Testis (tissue), 3 donors: ENCODE data around the gene PPP2R5B. TPM values are rescaled to one million over a fixed set of nuclear protein-coding genes. Genes with fewer than 3 reads are reported as not detected.
A peak's percentile ranks its signal among the peaks of the same experiment; 100 is the strongest.

Experiments
- DNase-seq: peaks from one replicate; pipeline ENCODE4 v3.0.0-alpha.2; 2019
- H3K27ac ChIP-seq, 2 donors: fragments of 200-600 bp; sonication (generic); one replicate each; pipeline ENCODE4 v1.5.1; 2019
- H3K27me3 ChIP-seq: fragments of 200-600 bp; sonication (generic); one replicate; pipeline ENCODE4 v1.5.1; 2019
- H3K36me3 ChIP-seq: fragments of 200-600 bp; sonication (generic); one replicate; pipeline ENCODE4 v1.5.1; 2017; ENCODE audit warnings: low read depth; ENCODE audit errors: missing control alignments
- H3K4me1 ChIP-seq: fragments of 200-600 bp; sonication (generic); one replicate; pipeline ENCODE4 v1.5.1; 2019
- H3K4me3 ChIP-seq, 2 donors: fragments of 200-600 bp; sonication (generic); one replicate each; pipeline ENCODE4 v1.5.1; 2017 to 2019
- H3K9me3 ChIP-seq: fragments of 200-600 bp; sonication (generic); one replicate; pipeline ENCODE4 v1.5.1; 2017
- CTCF ChIP-seq, 3 experiments: fragments of 450-650 bp in 2 of 3; fragments of 200-600 bp in 1 of 3; sonication (generic) in 1 of 3; IDR thresholded peaks; one replicate each; pipeline ENCODE4 v1.5.1; 2016 to 2019; ENCODE audit warnings: antibody characterized with exemption in 3 of 3, mild to moderate bottlenecking in 2 of 3, moderate library complexity in 1 of 3
- POLR2A ChIP-seq: fragments of 450-650 bp; IDR thresholded peaks from one replicate; pipeline ENCODE4 v1.6.1; 2017; ENCODE audit warnings: antibody characterized with exemption, mild to moderate bottlenecking, moderate library complexity
- WGBS, 2 donors: methylation state at CpG; one replicate each; pipeline ENCODE4 v1.1.5; 2018; 5-methylcytosine and 5-hydroxymethylcytosine counted together
- intact Hi-C: fragments of 100-400 bp; cut with DNase I; formaldehyde crosslinking; loops from one replicate; pipeline ENCODE4 v1.15.1; 2023; ENCODE audit warnings: low total_unique reads
- polyA plus RNA-seq: library from polyadenylated mRNA; stranded (reverse); fragments of 350-450 nt; fragmentation: Illumina TruSeq; extraction: RNeasy Lipid Tissue Mini Kit (QIAGEN cat#74804); gene quantifications from one replicate; pipeline ENCODE4 v1.2.3, GENCODE V29; 2014; ENCODE audit warnings: low read depth, low replicate concordance; ENCODE audit not compliant: insufficient read depth
- total RNA-seq, 2 donors: library from RNA; depleted of rRNA; stranded (reverse); fragments of >200 nt; gene quantifications; one replicate each; pipeline ENCODE4 v1.2.3, GENCODE V29; 2016

The PPP2R5B gene
- total and polyA plus RNA-seq, 3 donors from 2014 or later, result 9.9 to 26.2 (median 19.4) TPM

DNA sequence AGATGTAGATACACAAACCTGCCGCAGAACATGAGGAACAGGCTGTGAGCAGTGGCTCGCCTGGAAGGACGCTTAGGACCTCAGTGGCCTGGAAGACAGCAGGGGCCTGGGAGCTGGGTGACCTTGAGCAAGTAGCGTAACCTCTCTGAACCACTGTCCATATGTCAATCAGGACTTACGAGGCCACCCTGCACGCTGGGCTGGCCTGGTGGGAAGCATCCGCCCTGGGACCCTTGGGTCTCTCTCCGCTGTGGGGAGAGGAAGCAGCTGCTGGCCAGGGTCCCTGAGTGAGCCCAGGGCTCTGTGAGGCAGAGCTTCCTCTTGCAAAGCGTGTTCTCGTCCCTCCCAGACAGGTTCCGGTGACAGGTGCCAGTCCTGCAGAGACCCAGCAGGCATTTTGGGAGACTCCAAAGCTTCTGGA lies 32.1 kb upstream of the PPP2R5B start:
- Histone ChIP-seq H3K36me3 (no peaks in the 10 kb centered on the region), H3K4me1 (peaks cover 8% of the 10 kb centered on the region), H3K9me3 (no peaks in the 10 kb centered on the region), H3K27ac (no peak overlapping the region), H3K27me3 (no peaks in the 10 kb centered on the region), H3K4me3 (no peak overlapping the region)
- TF ChIP-seq POLR2A (no peak), CTCF (IDR thresholded peaks at IDR 0.05) (no peak)
- no peak for DNase-seq
- intact Hi-C loops, result loop anchor here (5.0 kb wide), 1 partner anchor 45 kb away; no protein-coding TSS in a partner anchor
- 72 to 81% methylated on average over 10 to 11 of the region's 11 CpGs for WGBS, 2 donors

DNA sequence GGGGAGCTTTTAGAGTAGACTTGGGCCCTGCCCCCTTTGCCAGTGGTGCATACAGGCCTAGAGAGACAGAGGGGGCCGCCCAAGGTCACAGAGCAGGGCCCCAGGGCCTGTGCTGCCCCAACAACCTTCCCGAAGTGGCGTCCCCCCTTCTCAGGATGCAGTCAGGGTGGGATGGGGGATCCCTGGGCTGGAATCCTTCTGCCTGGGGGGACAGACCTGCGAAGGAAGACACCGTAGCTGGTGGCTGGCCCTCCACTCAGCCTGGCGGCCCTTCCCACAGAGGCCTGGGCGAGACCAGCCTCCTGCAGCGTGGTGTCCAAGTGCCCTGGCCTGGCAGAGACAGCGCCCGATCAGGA lies 31.7 kb upstream of the PPP2R5B start:
- DNase-seq, result no peak
- intact Hi-C loops, result loop anchor here (5.0 kb wide), 1 partner anchor 46 kb away; no protein-coding TSS in a partner anchor
- no peak overlapping the region for H3K4me3 ChIP-seq
- WGBS, 2 donors, result 87 to 90% methylated on average over 3 to 8 of the region's 10 CpGs
- H3K27me3 ChIP-seq, result no peaks in the 10 kb centered on the region
- peaks cover 6% of the 10 kb centered on the region for H3K4me1 ChIP-seq
- H3K9me3 ChIP-seq, result no peaks in the 10 kb centered on the region
- TF ChIP-seq CTCF (IDR thresholded peaks at IDR 0.05) (no peak), POLR2A (no peak)
- no peaks in the 10 kb centered on the region for H3K36me3 ChIP-seq
- no peak overlapping the region for H3K27ac ChIP-seq

DNA sequence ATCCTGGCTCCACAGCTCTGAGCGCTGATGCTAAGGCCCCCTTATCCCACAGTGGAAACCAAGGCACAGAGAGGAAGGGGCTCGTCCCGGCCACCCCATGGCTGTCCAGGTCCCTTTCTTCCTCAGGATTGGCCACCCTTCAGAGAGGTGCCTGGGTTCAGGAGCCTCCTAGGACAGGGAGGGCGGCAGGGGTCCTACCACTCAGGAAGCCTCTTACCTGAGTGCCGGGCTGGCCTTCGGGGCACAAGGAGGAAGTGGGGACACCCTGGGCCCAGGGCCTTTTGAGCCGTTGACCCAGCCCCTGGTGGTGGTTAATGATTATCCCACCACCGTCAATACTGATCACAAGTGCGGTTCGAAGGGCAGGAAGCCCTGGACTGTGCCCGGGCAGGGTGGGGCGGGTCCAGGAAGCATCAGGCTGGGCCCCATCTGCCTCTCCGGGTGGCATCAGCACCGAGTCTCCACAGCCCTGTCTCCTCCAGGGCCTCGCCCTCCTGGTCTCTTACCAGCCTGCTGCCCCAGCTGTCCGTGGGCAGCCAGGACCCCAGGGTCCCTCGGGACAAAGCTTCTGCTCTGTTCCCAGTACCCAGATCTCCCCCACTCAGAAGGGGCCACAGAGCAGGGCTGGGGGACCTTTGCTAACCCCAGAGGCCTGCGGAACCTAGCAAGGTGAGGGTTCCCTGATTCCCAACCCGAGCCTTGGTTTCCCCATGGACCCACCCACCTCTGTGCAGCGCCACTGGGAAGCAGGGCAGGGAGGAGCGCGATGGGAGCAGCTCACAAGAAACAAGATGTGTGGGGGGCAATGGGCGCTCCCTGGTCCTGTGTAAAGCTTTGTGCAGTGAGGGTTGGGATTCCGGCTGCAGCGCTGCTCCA lies 31.1 kb upstream of the PPP2R5B start:
- H3K36me3 ChIP-seq, result no peaks in the 10 kb centered on the region
- no peak overlapping the region for H3K4me3 ChIP-seq
- H3K27ac ChIP-seq, result no peak overlapping the region
- no peaks in the 10 kb centered on the region for H3K4me1 ChIP-seq
- DNase-seq, result no peak
- no peaks in the 10 kb centered on the region for H3K9me3 ChIP-seq
- TF ChIP-seq POLR2A (no peak), CTCF (IDR thresholded peaks at IDR 0.05) (no peak)
- intact Hi-C loops, result loop anchor here (5.0 kb wide), 1 partner anchor 46 kb away; no protein-coding TSS in a partner anchor
- H3K27me3 ChIP-seq, result no peaks in the 10 kb centered on the region
- WGBS, 2 donors, result 80 to 85% methylated on average over 7 to 25 of the region's 25 CpGs

DNA sequence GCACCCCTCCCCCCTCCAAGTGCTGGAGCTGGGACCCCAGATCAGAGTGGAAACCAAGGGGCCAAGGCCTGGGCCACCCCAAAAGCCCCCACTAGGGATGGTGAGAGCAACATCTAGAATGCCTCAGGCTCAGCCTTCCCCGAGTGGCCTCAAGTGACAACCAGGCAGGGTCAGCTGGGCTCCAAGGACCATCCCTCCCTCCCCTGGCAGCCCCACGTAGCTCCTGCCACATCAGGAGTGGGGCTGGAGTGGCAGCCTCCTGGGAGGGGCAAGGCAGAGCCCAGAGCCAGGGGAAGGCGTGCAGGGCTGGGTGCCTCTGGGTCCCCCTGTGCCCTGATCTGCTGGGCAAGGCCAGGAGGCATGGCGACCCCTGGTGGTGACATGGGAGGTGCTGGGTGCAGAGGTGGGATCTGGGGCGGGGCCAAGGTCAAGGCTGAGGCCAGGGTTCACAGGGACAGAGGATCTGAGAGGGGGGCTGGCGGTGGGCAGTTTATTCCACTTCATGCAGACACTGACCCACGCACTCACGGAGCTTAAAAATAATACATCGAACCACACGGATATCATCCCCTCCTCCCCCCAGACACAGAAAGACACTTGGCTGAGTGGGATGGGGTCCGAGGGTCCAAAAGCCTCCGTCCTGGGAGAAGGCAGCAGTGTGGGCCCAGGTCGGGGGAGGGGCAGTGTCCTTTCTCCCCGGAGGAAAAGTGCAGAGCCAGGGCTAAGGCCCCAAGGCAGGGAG lies 30.2 kb upstream of the PPP2R5B start:
- no peaks in the 10 kb centered on the region for H3K27me3 ChIP-seq
- H3K9me3 ChIP-seq, result no peaks in the 10 kb centered on the region
- no peak overlapping the region for H3K27ac ChIP-seq
- H3K4me3 ChIP-seq, result no peak overlapping the region
- H3K4me1 ChIP-seq, result no peaks in the 10 kb centered on the region
- intact Hi-C loops, result loop anchor here (5.0 kb wide), 1 partner anchor 47 kb away; no protein-coding TSS in a partner anchor
- DNase-seq, result peak; percentile 84
- H3K36me3 ChIP-seq, result no peaks in the 10 kb centered on the region
- 42 to 53% methylated on average over 8 to 14 of the region's 14 CpGs for WGBS, 2 donors
- no peak for TF ChIP-seq POLR2A
- TF ChIP-seq CTCF (IDR thresholded peaks at IDR 0.05), result peak; percentile 75 to 88 (median 80)
